ENCODE measurements around the gene FAM72A.
"Not testable (repeated sequence)": the region's sequence is repeated elsewhere in the genome, so short reads cannot be mapped to it uniquely, and the experiment has no call there.

The FAM72A gene

DNA sequence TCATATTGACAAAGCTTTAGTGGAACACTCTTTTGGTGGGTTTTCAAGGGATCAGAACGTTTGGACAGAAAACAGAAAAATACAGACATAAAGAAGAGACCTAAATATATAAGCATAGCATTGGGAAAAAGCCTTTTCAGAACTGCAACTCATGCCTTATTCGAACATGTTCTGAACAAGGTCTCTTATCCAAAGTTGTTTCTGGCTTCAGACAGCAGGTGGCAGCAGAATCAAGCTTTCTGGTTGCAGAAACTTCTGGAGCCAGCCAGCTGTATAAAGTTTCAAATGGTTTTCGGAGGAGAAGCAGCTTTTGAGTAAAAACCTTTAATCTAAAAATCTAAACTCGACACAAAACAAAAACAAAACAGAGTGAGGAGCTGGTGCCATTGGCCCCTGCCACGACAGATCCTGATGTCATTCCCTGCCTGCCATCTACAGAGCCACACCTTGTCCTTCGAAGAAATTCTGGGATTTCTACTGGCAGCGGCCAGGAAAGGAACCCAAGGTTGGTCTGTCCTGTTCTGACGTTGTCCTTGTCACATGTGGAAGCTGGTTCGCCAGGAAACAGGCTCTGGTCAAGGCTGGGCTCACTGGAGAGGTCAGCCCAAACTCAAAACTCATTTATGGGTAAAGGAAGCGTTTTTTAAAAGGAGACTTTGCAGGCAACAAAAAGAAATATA is 35.1 kb downstream of the FAM72A start:
- not testable (repeated sequence) for DNase-seq (ENCODE audit: low read depth)

DNA sequence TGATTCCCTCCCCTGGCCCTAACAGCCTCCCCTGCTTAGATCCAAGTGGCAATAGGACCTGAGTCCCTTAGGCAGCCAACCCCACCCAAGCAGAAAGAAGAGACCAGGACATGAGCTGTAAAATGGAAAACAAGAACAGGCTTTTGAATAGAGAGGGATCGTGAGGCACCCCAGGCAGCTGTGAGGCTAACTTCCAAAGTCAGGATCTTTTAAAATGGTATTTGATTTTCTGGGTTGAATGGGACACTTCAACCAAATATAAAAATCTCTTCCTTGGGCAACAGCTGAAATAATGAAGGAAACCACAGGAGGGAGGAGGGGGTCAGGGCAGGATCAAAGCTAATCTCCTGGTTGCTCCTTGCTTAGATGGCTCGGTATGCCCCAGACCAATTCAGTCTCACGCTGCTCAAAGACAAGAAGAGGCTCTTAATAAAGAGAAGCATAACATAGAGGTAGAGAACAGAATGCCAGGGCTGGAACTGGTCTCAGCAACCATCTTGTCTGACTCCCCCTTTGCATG is 56.8 kb downstream of the FAM72A start:
- DNase-seq (ENCODE audit: low read depth) = no peak

DNA sequence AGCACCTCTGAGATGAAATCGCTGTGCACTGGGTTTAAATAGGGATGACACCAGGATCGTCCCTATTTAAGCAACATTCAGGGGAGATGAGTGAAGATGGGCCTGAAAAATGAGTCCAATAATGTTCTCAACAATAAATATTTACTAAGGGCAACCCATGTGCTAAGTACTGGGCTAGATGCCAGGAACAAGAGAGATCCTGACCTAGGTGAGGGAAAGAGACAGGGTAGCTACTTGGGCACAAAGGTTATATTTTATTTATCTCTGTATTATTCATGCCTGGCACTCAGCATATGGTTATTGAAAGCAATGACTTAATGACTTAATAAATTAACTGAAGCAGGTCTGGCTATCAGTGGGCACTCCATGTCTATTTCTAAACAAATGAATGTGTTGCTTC is 58.0 kb downstream of the FAM72A start:
- DNase-seq (ENCODE audit: low read depth) = no peak

DNA sequence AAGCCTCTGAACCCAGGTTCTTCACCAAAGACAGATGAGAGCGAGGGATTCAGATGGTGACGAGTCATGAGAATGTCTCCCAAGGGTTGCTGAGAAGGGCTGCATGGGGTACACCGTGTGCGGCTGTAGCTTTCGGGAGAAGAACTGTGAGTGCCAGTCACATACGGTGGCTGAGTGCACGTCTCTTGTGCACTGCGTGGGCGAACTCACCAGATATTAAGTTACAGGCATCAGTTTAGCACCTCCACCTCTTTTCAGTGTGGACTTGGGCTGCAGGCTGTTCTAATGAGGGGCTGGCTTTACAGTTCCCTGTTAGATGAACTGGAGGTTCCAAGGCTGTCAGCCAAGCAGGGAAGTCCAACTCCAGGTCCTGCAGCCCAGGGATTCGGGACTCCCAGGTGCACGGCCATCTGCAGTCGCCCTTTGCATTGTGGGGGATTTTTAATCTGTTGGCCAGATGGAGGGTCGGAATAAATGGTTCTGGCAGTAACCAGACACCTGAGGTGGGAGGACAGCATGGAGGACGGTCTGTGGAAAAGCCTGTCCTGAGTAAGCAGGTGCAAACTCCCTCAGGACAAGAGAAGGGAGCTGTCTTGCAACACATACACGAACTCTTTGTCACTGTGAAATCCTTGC is 59.0 kb downstream of the FAM72A start:
- DNase-seq (ENCODE audit: low read depth) = no peak

DNA sequence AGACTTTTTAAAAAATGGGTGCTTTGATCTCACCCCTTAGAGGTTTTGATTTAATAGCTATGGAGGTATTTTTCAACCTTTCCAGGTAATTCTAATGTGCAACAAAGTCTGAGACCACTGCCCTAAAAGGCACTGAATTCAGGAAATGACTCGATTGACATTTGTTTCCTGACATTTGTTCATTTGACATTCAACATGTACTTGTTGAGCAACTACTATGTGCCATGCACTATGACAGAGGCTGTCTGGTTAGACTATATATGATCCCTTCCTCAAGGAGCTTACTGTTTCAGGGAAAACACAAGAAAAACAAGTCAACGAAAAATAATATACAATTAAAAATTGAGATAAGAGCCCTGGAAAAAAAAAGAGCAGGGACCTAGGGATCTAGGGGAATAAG is 59.9 kb downstream of the FAM72A start:
- no peak for DNase-seq (ENCODE audit: low read depth)

DNA sequence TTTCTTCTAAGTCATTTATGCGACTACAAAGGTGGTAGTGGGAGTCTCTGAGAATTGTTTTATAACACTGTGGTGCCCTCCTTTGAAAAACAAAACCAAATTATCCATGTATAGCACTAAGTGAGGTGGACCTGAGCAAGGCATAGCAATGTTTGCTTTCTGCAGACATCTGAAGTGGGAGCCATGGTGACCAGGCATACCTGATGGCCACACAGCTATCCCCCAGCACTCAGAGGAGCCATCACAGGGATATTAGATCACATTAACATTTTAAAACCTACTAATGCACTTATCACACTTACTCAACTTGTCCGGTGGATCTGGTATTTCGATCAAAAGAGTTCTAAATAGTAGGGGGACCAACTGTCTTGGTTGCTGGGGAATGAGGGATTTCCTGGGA is 60.6 kb downstream of the FAM72A start:
- no peak for DNase-seq (ENCODE audit: low read depth)

DNA sequence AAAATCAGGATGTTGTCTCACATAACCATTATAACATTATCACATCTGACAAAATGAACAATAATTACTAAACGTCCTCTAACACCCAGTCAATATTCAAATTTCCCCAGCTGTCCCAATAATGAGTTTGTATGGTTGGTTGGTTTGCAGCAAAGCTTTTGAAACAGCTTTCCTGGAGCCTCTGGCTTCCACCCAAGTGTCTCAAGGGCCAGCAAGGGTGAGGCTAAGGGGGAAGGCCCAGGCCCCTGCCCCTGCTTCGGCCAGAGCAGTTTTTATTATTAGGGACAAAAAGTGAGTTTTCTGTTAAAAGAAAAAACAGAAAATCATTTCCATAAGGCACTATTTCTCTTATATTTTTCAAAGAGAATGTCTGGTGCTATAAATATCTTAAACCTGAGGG is 66.4 kb downstream of the FAM72A start:
- no peak for DNase-seq (ENCODE audit: low read depth)
